GM18520 (cell line): ENCODE measurements around the gene FBXO41.

Source experiments
- ATAC-seq: cut with Tn5 transposase; IDR thresholded peaks from one replicate; pipeline ENCODE4 v1.9.1; 2021; ENCODE audit not compliant: unreplicated experiment

FBXO41 gene, protein sequence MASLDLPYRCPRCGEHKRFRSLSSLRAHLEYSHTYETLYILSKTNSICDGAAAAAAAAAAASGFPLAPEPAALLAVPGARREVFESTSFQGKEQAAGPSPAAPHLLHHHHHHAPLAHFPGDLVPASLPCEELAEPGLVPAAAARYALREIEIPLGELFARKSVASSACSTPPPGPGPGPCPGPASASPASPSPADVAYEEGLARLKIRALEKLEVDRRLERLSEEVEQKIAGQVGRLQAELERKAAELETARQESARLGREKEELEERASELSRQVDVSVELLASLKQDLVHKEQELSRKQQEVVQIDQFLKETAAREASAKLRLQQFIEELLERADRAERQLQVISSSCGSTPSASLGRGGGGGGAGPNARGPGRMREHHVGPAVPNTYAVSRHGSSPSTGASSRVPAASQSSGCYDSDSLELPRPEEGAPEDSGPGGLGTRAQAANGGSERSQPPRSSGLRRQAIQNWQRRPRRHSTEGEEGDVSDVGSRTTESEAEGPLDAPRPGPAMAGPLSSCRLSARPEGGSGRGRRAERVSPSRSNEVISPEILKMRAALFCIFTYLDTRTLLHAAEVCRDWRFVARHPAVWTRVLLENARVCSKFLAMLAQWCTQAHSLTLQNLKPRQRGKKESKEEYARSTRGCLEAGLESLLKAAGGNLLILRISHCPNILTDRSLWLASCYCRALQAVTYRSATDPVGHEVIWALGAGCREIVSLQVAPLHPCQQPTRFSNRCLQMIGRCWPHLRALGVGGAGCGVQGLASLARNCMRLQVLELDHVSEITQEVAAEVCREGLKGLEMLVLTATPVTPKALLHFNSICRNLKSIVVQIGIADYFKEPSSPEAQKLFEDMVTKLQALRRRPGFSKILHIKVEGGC

DNA sequence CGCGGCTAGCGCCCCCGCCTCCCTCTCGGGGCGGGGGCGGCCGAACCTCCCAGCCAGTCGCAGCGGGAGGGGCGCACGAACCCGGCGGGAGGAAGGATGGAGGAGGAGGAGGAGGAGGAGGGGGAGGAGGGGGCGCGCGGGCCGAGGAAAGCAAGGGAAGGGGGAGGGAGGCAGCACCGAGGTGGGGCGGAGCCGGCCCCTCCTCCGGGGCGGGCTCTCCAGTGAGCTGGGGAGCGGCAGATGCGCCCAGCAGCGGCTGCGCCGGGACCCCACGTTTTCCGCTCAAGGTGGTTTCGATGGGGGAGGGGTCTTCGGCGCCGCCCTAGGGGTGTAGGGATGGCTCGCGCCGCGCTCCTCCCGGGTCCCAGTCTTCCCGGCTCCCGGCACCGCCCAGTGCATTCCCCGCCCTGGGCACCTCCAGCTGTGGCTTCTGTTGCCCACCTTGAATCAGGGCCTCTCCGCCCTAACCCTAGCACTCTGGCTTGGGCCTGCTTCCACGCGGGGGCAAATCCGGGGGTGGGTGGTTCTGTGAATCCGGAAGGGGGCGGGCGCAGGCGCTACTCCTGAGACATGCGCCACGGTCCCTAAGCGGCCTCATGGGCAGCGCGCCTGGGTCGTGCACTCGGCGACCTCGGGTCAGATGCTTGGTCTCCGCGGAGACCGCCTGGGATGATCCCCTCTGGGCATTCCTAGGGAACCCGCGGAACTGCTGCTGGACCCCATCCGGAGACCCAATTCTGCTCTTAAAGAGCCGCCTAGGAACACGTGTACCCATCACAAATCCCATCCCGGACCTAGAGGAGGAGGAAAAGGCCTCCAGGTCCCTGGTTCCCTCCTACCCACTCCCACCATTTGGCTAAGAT lies at the start of gene FBXO41:
Gene FBXO41 (minus strand): TSS at position 183 of the 863 bp plus-strand sequence. CDS start 14,848 bp downstream, outside the sequence.
- peak; percentile 39 for ATAC-seq

DNA sequence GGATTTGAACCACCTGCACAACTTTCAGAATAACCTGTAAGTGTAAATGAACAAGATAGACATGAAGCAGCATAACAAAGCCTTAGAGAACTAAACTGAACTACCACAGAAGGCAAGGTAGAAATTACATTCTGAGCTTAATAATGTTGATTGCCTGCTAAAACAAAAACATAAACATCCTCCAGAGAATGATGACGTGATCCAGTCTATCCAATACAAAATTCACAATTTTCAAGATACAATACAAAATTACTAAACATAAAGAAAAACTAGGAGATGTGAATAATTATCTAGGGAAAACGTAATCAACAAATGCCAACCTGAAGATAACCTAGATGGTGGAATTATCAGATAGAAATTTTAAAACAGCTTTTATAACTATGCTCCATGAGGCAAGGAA lies 49.8 kb upstream of the FBXO41 start:
- no peak for ATAC-seq

DNA sequence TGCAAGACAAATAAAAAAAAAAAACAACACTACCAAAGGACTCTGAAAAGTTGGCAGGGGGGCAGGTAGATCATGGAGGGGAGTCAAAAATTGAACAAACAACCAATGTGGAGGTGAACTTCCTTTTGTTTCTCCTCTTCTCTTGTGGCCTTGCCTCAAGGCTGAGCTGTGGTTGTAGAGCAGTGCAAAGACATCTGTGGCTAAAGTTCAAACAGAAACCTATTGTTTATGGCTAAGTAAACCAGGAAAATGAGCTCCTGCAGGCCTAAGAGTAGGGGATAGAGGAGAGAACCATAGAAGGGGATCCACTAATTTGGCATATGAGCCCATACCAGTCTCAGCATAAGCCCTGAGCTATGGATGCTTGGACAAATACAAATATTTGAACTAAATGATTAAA lies 49.3 kb upstream of the FBXO41 start:
- no peak for ATAC-seq

DNA sequence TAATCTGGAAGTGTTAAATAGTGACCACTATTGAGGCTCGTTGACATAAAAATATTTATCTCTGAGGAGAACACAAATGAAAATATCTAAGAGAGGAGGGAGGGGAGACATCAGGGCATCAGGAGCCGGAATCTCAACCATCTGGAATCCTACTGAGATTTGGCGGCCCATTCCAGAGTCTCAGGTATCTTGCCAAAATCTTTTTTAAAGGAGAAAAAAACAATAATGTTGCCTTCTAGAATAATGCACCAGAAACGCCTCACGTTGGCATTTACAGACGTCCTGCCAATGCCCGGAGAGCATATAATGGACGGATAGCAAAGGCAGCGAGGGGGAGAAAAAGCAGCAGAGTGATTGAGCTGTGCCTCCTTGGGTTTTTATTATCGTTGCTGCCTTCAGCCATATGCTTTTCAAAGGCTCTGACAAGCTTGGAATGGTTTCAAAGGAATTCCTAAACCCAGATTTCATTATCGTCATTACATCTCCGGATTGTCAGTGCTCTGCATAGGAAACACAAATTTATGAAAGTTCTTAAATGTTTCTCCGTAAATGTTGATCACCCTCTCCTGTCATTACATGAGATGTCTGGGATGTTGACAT lies 39.9 kb upstream of the FBXO41 start:
- ATAC-seq: no peak

DNA sequence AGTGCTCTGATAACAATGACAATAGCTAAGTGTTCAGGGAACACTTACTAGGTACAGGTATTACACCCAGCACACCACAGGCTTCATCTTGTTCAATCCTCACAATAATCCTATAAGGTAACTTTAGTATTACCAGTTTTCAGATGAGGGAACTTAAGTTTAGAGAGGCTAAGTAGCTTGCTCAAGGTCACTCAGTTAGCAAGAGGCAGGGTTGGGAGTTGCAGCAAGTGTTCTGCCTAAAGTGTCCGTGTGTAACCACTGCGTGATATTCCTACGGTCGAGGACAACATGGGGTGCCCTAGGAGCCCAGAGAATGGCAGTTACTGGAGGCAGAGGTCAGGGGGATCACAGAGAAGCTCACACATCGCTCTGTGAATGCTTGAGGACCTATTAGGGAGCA lies 39.3 kb upstream of the FBXO41 start:
- no peak for ATAC-seq

DNA sequence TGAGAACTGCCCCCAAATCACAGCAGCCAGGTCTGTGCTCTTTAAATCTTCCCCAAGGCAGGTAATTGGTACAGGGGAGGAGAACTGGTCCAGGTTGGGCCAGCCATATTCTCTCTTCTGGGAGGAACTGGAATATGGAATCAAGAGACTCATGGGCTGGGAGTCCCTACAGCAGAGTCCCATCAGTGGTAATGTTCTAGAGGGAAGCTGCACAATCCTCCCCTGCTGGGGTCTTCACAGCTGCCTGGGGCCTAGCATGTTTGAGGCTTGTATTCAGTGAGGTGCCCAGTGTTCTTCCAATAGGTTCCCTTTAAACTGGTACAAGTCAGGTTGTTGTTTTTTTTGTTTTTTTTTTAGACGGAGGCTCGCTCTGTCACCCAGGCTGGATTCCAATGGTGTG lies 30.2 kb upstream of the FBXO41 start:
- ATAC-seq: no peak

DNA sequence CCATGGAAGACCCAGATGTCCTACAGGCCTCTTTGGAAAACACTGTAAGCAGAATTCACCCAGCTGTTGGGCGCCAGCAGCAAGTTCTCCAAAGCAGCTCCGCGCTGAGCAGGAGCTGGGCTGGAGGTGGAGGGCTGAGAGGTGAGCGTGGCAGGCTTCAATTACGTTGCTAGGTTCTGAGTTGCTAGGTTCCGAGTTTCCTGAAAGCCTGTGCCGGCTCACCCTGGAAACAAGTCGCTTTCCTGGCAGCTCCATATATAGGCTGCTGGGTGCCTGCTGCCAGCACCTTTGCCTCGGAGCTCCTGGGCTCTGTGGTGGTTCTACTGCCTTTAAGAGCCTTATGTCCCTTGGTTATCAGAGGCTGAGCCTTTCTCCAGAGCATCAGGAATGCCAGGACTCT lies 23.4 kb upstream of the FBXO41 start:
- no peak for ATAC-seq

DNA sequence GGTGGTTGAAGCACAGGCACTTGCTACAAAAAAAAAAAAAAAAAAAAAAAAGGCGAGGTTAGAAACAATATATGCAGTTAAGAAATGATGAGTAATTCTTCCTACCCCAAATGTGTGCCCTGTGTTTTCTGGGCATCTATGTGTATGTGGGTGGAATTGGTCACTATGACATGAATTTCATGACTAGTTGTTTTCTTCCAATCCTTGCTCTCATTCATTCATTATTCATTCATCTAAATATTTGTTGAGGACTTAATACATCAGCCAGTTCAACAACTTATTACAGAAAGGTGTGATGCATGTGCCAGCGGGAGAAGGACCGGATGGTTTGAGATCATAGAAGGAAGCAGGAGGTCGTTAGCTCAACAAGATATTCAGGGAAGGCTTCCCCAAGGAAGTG lies 17.4 kb upstream of the FBXO41 start:
- no peak for ATAC-seq

DNA sequence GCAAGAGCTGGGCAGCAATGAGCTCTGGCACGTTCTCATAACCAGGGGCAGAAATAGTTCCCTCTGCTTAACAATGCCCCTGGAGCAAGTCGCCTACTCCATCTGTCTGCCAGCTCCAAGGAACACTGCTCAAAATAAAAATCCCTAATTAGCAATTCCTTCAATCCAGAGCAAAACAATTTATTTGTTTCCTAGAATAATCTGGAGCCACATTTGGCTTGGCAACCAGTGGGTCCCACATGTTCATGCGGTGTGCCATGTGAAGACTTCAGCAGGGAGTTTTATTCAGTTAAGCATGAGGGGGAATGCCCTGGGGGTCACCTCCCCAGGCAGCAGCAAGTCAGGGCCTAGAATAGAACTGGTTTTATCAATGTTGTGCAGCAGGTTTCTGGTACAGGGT lies 16.6 kb upstream of the FBXO41 start:
- ATAC-seq: no peak

DNA sequence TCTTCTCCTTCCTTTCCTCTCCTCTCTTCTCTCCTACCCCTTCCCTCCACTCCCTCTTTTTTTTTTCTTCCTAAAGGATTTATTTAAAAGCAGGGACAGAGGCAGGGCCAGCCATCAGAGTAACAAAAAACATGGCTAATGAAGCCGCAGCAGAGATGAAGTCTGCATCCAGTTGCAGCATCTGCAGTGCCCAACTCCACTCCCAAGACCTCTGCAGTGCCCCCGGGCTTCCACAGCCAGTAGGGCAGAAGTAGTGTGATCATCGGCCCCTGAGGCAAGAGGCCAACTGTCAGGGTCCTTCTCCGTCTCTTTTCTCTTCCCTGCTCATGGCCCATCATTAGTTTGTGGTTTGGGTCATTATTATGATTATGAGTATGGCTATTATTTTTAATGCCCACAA lies 13.3 kb upstream of the FBXO41 start:
- no peak for ATAC-seq

DNA sequence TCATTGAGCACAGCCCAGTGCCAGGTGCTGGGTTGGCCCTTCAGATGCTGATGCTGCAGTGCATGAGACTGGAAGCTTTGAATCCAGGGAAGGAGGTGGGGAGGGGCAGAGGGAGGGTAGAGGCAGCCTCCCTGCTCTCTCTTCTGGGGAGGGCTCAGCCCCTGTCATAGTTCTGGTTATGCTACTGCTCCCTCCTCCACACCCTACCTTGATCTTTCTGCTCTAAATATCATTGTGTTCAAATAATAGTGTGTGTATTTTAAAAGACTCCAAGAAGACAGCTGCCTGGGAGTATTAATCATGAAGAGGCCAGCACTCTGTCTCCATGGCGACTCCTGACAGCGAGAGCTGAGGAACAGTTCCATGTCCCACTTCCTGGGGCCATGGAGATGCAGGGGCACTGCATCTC lies 12.9 kb upstream of the FBXO41 start:
- no peak for ATAC-seq

DNA sequence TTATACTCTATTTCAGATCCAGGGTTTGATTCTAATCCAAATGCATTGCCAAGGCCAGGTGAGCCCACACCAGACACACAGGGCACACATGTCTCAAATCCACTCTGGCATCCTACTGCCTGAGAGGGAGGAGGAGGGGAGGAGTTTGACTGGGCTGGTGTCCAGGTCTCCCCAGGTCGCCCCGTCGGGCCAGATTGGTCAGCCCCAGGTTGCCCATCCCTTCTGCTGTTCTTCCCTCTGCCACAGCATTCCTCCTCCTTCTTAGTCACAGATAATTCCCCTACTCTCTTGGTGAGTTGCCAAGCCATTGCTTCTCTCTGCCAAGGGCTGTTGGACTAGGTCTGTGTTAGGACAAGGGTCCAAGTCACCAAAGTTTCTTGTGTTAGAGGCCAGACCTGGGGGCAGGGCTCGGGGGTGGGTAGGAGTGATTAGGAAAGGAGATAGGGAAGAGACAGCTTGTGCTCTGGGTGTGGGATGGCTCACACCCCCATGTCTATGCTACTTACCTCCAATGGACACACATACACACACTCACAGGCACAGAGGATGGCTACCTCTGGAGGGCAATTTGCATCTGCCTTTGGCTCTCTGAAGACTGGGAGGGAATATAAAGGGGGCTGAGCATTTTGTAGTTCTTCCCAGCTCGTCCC lies 11.6 kb upstream of the FBXO41 start:
- no peak for ATAC-seq

DNA sequence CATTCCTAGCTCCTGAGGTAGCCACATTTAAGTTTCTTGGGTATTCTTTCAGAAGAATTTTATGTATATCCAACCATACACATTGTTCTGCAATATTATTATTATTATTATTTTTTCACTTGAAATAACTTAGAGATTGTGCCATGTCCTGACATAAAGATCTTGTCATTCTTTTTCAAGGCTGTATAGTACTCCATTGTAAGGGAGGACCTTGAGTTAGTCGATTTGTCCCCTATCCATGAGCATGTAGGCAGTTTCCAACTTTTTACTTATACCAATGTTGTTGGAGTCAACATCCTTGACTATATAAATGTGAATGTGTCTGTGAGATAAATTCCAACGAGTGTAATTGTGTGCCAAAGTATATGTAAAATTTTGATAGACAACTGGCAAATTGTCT lies 10.0 kb upstream of the FBXO41 start:
- ATAC-seq: no peak

DNA sequence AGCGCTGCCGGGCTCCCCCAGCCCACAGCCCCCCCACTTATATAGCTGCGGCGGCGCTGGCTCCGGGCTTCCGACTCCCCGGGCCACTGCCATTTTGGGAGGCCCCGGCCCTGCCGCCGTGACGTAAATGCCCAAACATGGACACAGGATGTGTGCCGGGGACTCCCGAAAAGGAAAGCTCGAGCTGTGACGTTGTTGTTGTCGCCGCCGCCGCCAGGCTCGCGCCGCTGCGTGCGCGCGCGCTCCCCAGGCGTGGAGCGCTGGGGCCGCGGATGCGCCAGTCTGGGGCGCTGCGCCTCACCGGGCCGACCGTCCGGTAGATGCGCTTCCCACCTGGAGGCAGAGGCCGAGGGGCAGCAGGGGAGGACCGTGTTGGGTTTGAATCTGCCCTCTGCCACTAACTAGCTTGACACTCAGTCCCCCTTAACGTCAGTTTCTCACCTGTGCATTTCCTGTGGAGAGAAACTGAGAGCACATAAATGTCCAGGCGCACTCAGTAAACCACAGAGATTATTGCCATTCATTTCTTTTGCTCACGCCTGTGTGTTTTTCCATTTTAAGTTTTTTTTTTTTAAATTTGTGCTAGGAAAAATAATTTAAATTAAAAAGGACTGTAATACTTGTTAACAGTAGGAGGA lies 9.4 kb upstream of the FBXO41 start, which contains the start of gene EGR4:
Gene EGR4 (minus strand): TSS at position 15 of the 638 bp plus-strand sequence. CDS start 231 bp downstream, outside the sequence.
- peak; percentile 94 for ATAC-seq

DNA sequence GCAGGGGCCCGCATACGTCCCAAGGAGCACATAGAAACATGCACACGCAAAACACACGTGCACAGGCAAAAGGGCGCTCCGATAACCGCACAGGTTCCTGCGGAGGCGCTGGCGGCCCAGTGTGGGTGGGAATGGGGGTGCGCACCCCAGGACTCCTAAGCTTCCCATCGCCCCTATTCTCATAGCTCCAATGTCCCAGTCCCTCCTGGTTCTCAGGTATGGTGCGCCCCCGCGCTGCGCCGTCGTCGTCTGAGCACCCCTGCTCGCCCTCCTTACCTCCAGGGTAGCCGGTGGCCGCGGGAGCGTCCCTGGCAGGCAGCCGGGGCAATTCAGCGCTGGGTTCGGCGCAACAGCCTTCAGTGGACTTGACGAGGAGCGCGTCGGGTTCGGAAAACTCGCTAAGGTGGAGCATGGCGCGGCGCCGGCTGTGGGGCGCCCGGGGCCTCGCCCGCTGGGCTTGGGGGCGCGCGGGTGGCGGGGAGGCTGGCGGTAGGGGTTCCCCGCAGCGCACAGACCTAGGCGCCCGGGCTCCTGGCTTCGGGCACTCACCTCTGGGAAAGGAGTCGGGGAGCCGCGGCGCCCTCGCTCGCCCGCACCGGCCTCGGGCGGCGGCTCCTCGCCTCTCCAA lies 8.7 kb upstream of the FBXO41 start:
- no peak for ATAC-seq

DNA sequence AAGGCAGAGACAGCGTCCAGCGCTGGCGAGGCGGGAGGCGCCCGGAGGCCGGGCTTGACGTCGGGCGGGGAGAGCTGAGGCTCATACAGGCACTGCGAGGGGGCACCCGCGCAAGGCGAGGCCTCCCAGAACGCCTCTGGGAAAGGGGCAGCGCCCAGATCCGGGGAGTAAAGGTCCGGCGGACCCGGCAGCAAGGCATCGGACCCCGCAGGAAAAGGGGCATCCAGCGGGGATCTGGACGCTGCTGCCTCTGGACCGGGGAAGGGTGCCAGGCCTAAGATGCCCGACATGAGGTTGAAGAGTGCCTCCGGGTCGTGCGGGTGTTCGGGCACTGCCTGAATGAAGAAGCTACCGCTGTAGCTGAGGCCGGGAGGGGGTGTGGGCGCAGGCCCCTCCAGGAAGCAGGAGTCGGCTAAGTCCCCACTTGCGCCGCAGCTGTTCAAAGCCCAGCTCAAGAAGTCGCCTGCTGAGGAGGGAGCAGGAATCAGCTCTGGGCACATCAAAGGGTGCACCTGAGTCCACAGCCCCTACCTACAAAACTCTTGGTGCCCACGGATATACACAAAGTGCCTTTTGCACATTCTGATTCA lies 8.1 kb upstream of the FBXO41 start:
- ATAC-seq: no peak

DNA sequence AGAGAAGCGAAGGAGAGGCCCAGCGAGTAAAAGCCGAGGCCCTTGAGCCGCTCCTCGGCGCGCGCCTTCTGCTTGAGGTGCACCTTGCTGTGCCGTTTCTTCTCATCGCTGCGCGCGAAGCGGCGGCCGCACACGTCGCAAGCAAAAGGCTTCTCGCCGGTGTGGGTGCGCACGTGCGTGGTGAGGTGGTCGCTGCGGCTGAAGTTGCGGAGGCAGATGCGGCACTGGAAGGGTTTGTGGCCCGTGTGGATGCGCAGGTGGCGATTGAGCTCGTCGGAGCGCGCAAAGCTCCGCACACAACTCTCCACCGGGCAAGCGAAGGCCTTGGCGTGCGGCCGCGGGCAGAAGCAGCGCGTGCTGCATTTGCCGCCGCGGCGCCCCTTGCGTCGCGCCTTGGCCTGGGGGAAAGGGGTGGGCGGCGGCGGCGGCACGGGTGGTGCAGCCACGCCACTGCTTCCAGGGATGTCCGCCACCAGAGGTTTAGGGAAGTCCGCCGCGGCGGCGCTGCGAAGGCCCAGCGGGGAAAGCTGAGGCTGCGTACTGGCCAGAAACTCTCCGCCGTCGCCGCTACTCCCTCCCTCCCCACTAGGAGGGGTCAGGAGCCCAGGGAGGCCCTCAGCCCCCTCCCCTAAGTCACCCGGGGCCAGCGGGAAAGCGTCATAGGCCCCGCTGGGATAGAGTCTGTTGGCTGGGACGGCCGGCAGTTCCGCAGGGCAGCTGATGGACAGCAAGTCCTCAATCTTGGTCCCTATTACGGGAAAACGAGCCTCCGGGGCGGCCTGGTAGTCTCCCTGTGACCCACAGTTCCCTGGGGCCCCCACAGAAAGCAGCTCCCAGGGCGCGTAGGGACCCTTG lies 7.4 kb upstream of the FBXO41 start:
- ATAC-seq: no peak

DNA sequence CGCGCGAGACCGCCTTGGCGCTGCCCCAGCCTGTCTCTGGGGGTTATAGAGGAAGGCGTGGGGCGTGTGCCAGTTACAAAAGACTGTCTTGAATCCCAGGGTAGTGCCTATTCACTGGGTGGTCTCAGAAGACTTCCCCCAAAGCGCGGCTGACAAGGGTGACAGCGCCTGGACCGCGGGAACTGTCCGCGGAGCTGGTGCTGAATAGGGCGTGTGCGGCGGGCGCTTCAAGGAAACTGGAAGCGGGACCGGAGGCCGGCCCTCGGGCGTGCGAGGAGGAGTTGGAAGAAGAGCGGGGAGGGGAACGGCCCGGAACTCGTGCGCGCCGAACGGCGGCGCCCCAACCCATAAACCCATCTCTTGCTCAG lies 6.8 kb upstream of the FBXO41 start:
- no peak for ATAC-seq
